Smooth muscle cell of bladder (primary cell): ENCODE results near the gene OR13A1. TPM values are rescaled to one million over a fixed set of nuclear protein-coding genes. Genes with fewer than 3 reads are reported as not detected.

ENCODE experiments used
- total RNA-seq: library from RNA; depleted of rRNA; stranded (reverse); fragments of >200 nt; gene quantifications from 2 replicates; pipeline ENCODE4 v1.2.3, GENCODE V29; 2014

OR13A1 gene
- not detected in 2 replicates for total RNA-seq

GRCh38 chr10:45315508-45315907 lies at the start of gene OR13A1:
TSS of gene OR13A1 (minus strand) at chr10:45315608. CDS start at chr10:45304422, 11,186 bp downstream.

Other genes with a start within 250 kb of the OR13A1 start
- not detected in 2 replicates for gene ALOX5, start 58.6 kb upstream of the OR13A1 start, total RNA-seq